ENCODE data around the gene CDH4. TPM values are rescaled to one million over a fixed set of nuclear protein-coding genes. Genes with fewer than 3 reads are reported as not detected.
A peak's percentile ranks its signal among the peaks of the same experiment; 100 is the strongest.

The CDH4 gene
- total RNA-seq, 1 experiment from 2014 or later = not detected

DNA sequence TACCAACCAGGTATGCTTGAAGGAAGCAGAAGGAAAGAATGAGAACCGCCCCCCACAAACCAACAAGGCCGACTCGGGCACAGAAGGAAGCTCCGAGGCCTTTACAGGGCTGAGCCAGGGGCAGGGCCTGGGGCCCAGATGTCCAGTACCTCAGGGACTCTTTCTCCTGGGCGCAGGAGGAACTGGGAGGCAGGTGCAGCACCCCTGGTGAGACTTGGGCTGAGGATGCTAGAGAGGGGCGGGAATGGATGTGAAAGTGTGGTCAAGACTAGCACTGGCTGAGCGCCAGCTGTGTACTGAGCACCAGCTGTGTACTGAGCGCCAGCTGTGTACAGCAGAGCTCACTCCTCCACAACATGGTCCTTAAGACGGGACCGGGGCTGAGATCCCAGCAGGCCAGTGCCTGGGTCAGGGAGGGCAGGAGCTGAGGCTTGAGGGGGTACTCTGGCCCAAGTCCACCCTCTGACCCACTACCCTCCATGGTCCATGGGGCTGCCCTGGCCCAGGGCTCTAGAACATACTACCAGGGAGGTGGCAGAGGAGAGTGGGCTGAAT, 444.2 kb downstream of the CDH4 start:
- 0 out of 2 replicates have a peak, but pooled peaks cover 4% of the 10 kb centered on the region for H4K20me1 ChIP-seq (ENCODE audit: insufficient read depth)
- no peaks in the 10 kb centered on the region for H3K36me3 ChIP-seq (ENCODE audit: low read depth)
- POLR2A ChIA-PET (ENCODE audit: unreplicated experiment) = no interaction called here
- no peaks in the 10 kb centered on the region for H3K9me2 ChIP-seq (ENCODE audit: insufficient read depth)
- no peaks in the 10 kb centered on the region for H3K4me1 ChIP-seq (replicated peaks; ENCODE audit: insufficient read depth)
- no peak overlapping the region for H3K27ac ChIP-seq
- no peaks in the 10 kb centered on the region for H3F3A ChIP-seq (ENCODE audit: insufficient read depth, low read depth)
- H3K27me3 ChIP-seq (ENCODE audit: insufficient read depth, low read depth) = peaks cover 100% of the 10 kb centered on the region
- H3K79me2 ChIP-seq (ENCODE audit: low read depth) = no peaks in the 10 kb centered on the region
- H2AFZ ChIP-seq = no peak overlapping the region
- BruUV-seq (replicated peaks) = no TSS peak
- no peak overlapping the region for H3K4me2 ChIP-seq
- H3K4me3 ChIP-seq = no peak overlapping the region
- no peak for DNase-seq
- intact Hi-C loops (cut with micrococcal nuclease; ENCODE audit: unreplicated experiment) = no loop called here
- CTCF ChIA-PET = no interaction called here
- 0 out of 2 replicates have a peak, but pooled peaks cover 2% of the 10 kb centered on the region for H3K9me3 ChIP-seq (ENCODE audit: insufficient read depth, low read depth)
- no peak for TF ChIP-seq EZH2 (IDR thresholded peaks at IDR 0.05; ENCODE audit: low read depth)
- TF ChIP-seq, protein P1, sequence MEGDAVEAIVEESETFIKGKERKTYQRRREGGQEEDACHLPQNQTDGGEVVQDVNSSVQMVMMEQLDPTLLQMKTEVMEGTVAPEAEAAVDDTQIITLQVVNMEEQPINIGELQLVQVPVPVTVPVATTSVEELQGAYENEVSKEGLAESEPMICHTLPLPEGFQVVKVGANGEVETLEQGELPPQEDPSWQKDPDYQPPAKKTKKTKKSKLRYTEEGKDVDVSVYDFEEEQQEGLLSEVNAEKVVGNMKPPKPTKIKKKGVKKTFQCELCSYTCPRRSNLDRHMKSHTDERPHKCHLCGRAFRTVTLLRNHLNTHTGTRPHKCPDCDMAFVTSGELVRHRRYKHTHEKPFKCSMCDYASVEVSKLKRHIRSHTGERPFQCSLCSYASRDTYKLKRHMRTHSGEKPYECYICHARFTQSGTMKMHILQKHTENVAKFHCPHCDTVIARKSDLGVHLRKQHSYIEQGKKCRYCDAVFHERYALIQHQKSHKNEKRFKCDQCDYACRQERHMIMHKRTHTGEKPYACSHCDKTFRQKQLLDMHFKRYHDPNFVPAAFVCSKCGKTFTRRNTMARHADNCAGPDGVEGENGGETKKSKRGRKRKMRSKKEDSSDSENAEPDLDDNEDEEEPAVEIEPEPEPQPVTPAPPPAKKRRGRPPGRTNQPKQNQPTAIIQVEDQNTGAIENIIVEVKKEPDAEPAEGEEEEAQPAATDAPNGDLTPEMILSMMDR (conservative IDR thresholded peaks at IDR 0.05) = no peak

DNA sequence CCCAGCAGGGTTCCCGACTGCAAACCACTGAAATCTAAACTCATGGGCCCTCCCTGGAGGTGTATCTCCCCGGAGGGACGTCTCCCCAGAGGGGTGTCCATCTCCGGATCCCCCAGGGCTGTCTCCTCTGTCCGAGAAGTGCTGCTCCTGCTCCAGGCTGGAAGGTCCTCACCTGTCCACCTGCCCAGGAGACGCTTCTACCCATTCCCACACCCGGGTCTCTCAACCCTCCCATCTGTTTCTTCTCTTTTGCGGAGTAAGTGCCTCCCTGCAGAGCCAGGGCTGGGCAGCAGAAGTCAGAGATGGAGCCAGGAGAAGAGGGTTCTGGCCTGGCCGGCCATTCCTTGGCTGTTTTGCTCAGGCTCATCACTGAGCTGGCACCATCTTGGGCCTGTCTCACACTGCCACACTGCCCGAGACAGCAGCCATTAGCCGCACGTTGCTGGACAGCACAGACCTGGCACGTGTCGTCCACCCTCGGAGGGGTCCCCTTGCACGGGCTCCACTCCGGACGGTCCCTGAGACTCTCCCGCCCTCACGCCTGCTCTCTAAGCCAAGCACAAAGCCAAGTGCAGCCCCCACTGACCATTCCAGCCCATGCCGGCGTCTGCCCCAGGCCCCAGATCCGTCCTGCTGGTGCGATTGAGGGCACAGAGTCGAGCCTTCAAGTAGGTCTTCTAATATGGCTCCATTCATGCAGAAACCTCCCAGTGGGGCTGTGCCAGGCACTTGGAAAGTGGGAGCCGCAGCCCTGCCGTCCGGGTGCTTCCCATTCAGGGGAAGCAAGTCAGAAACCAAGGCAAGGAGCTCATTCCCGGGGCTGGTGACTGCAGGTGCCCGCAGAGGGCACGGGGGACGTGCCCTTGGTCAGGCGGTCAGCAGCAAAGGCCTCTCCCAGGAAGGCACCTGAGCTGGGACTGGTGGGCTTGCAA, 445.9 kb downstream of the CDH4 start:
- Histone ChIP-seq H3K27ac (no peak overlapping the region), H3F3A (ENCODE audit: insufficient read depth, low read depth) (no peaks in the 10 kb centered on the region), H3K4me1 (replicated peaks; ENCODE audit: insufficient read depth) (no peaks in the 10 kb centered on the region), H3K36me3 (ENCODE audit: low read depth) (no peaks in the 10 kb centered on the region), H3K27me3 (ENCODE audit: insufficient read depth, low read depth) (peaks cover 100% of the 10 kb centered on the region), H3K9me2 (ENCODE audit: insufficient read depth) (no peaks in the 10 kb centered on the region), H3K9me3 (ENCODE audit: insufficient read depth, low read depth) (no peaks in the 10 kb centered on the region), H4K20me1 (ENCODE audit: insufficient read depth) (no peaks in the 10 kb centered on the region), H3K79me2 (ENCODE audit: low read depth) (no peaks in the 10 kb centered on the region), H3K4me2 (no peak overlapping the region), H2AFZ (no peak overlapping the region), H3K4me3 (no peak overlapping the region)
- TF ChIP-seq EZH2 (IDR thresholded peaks at IDR 0.05; ENCODE audit: low read depth) = 0 out of 2 replicates have a peak, but pooled peaks have one; percentile 15
- TF ChIP-seq, protein P1 (conservative IDR thresholded peaks at IDR 0.05) = no peak
- CTCF ChIA-PET = no interaction called here
- intact Hi-C loops (cut with micrococcal nuclease; ENCODE audit: unreplicated experiment) = no loop called here
- POLR2A ChIA-PET (ENCODE audit: unreplicated experiment) = no interaction called here
- no peak for DNase-seq
- BruUV-seq (replicated peaks) = no TSS peak

DNA sequence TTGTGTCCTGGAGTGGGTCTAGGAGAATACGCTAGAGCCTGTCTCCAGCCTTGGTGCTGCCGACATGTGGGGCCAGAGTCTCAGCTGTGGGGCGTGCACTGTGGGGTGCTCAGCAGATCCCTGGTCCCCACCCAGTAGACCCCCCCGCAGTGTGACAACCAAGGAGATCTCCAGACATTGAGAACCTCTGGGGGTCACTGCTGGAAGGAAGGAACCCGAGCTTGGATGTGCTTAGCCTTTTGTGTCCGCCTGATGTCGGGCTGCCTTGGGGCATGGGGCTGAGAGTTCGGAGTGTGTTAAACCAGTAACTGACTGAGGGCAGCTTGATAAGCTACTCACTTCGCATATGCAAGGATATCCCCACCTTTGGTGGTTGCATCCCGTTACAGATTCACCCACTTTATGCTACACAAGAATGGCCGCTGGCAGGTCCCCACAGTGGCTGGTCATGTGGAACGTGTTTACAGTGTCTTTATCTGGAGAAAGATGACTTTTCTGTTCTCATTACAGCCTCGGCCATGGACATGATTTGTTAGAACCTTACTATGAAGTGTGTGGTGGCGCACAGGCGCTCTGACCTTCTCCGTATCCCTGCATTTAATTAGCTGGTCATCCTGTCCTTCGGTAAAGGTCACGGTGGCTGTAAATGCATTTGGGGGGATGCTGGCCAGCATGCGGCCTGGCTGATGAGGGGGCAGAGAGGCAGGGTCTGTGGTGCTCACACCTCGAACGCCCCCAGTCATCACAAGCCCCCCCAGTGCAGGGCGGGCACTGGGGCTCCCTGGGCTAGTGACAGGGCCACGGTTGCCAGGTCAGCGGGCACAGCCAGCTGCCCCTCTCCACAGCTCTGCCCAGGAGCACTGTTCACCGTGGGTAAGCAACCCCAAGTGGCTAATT, 446.8 kb downstream of the CDH4 start:
- peaks cover 100% of the 10 kb centered on the region for H3K27me3 ChIP-seq (ENCODE audit: insufficient read depth, low read depth)
- no peaks in the 10 kb centered on the region for H3K9me2 ChIP-seq (ENCODE audit: insufficient read depth)
- H2AFZ ChIP-seq = no peak overlapping the region
- TF ChIP-seq, protein P1 (conservative IDR thresholded peaks at IDR 0.05) = no peak
- TF ChIP-seq EZH2 (IDR thresholded peaks at IDR 0.05; ENCODE audit: low read depth) = 0 out of 2 replicates have a peak, but pooled peaks have one; percentile 29
- no peak overlapping the region for H3K4me2 ChIP-seq
- ChIA-PET CTCF (no interaction called here), POLR2A (ENCODE audit: unreplicated experiment) (no interaction called here)
- H3K4me3 ChIP-seq = no peak overlapping the region
- no peak for DNase-seq
- H3K27ac ChIP-seq = no peak overlapping the region
- no peaks in the 10 kb centered on the region for H3K4me1 ChIP-seq (replicated peaks; ENCODE audit: insufficient read depth)
- intact Hi-C loops (cut with micrococcal nuclease; ENCODE audit: unreplicated experiment) = no loop called here
- H3K9me3 ChIP-seq (ENCODE audit: insufficient read depth, low read depth) = no peaks in the 10 kb centered on the region
- no TSS peak for BruUV-seq (replicated peaks)
- no peaks in the 10 kb centered on the region for H4K20me1 ChIP-seq (ENCODE audit: insufficient read depth)
- no peaks in the 10 kb centered on the region for H3F3A ChIP-seq (ENCODE audit: insufficient read depth, low read depth)
- no peaks in the 10 kb centered on the region for H3K79me2 ChIP-seq (ENCODE audit: low read depth)
- no peaks in the 10 kb centered on the region for H3K36me3 ChIP-seq (ENCODE audit: low read depth)
